GM12878 (cell line): Measurements from ENCODE around the gene ZNF615. TPM values are rescaled to one million over a fixed set of nuclear protein-coding genes. Genes with fewer than 3 reads are reported as not detected.

Source experiments
- ASH2L ChIP-seq: fragments of 300-600, 200-600 bp; sonication (generic); IDR thresholded peaks from 2 replicates; pipeline ENCODE4 v1.6.1; 2017; ENCODE audit warnings: low read depth, mild to moderate bottlenecking, borderline replicate concordance
- BHLHE40 ChIP-seq, 2 experiments: fragments of 450-650 bp in 1 of 2; IDR thresholded peaks; 2 replicates each; pipeline ENCODE4 v1.6.1; 2011 to 2017; ENCODE audit warnings: low read depth in 2 of 2, borderline replicate concordance in 1 of 2, improper control_type of control experiment in 1 of 2, low read length in 1 of 2, mild to moderate bottlenecking in 1 of 2
- CEBPB ChIP-seq, 2 experiments: fragments of 150-350 bp in 1 of 2; IDR thresholded peaks; 2 replicates each; pipeline ENCODE4 v1.6.1; 2012 to 2014; ENCODE audit warnings: low read depth in 2 of 2, low read length in 2 of 2, borderline replicate concordance in 1 of 2, inconsistent platforms in 1 of 2
- CREB1 ChIP-seq: IDR thresholded peaks from 2 replicates; pipeline ENCODE4 v1.6.1; 2012; ENCODE audit warnings: low read depth, mild to moderate bottlenecking, inconsistent platforms
- EP300 ChIP-seq, 2 experiments: fragments of 150-350 bp in 1 of 2; IDR thresholded peaks; 2 replicates each; pipeline ENCODE4 v1.6.1; 2011 to 2012; ENCODE audit warnings: low read depth in 2 of 2, low read length in 2 of 2, borderline replicate concordance in 1 of 2, improper control_type of control experiment in 1 of 2, inconsistent platforms in 1 of 2; ENCODE audit not compliant: control insufficient read depth in 1 of 2
- HCFC1 ChIP-seq: fragments of 150-350 bp; IDR thresholded peaks from 2 replicates; pipeline ENCODE4 v1.6.1; 2014; ENCODE audit warnings: low read length
- HDAC6 ChIP-seq: fragments of 200-600 bp; sonication (generic); IDR thresholded peaks from one replicate; pipeline ENCODE4 v1.8.0; 2017; ENCODE audit warnings: antibody characterized with exemption; ENCODE audit not compliant: unreplicated experiment
- JUND ChIP-seq: IDR thresholded peaks from 2 replicates; pipeline ENCODE4 v1.6.1; 2012; ENCODE audit warnings: low read depth, mild to moderate bottlenecking, low read length, improper control_type of control experiment, moderate library complexity
- KAT2A ChIP-seq: conservative IDR thresholded peaks from 2 replicates; pipeline ENCODE4 v1.6.1; 2011; ENCODE audit warnings: low read depth, low read length; ENCODE audit not compliant: control insufficient read depth
- MEF2B ChIP-seq: fragments of 450-650 bp; IDR thresholded peaks from 2 replicates; pipeline ENCODE4 v1.6.1; 2018; ENCODE audit warnings: mild to moderate bottlenecking, moderate library complexity; ENCODE audit not compliant: partially characterized antibody, poor library complexity, severe bottlenecking
- NFYB ChIP-seq: IDR thresholded peaks from 2 replicates; pipeline ENCODE4 v1.6.1; 2011; ENCODE audit warnings: low read depth, mild to moderate bottlenecking, low read length, improper control_type of control experiment, moderate library complexity; ENCODE audit not compliant: insufficient read depth
- NR2F1 ChIP-seq: fragments of 450-650 bp; conservative IDR thresholded peaks from 2 replicates; pipeline ENCODE4 v1.6.1; 2017; ENCODE audit warnings: mild to moderate bottlenecking
- RB1 ChIP-seq: fragments of 450-650 bp; formaldehyde crosslinking; IDR thresholded peaks from 2 replicates; pipeline ENCODE4 v1.6.1; 2017; ENCODE audit warnings: mild to moderate bottlenecking, borderline replicate concordance
- SPI1 ChIP-seq: IDR thresholded peaks from 2 replicates; pipeline ENCODE4 v1.6.1; 2011; ENCODE audit warnings: low read depth, mild to moderate bottlenecking, low read length, moderate library complexity, borderline replicate concordance; ENCODE audit not compliant: insufficient read depth
- STAT1 ChIP-seq: fragments of 450-650 bp; conservative IDR thresholded peaks from 2 replicates; pipeline ENCODE4 v1.6.1; 2014; ENCODE audit warnings: antibody characterized with exemption, mild to moderate bottlenecking
- TBL1XR1 ChIP-seq: IDR thresholded peaks from 2 replicates; pipeline ENCODE4 v1.6.1; 2012; ENCODE audit warnings: low read depth, low read length, improper control_type of control experiment
- WRNIP1 ChIP-seq: IDR thresholded peaks from 2 replicates; pipeline ENCODE4 v1.6.1; 2011; ENCODE audit warnings: low read depth, low read length, improper control_type of control experiment, borderline replicate concordance
- ZNF217 ChIP-seq: fragments of 450-650 bp; IDR thresholded peaks from 2 replicates; pipeline ENCODE4 v1.6.1; 2017; ENCODE audit warnings: antibody characterized with exemption, mild to moderate bottlenecking
- polyA plus RNA-seq, 11 experiments: library from polyadenylated mRNA; depleted of rRNA in 4 of 11; unstranded in 6 of 11; stranded (reverse) in 5 of 11; fragments of >200 nt; fragmentation: Nextera tagmentation in 4 of 11; fragmentation: Illumina TruSeq in 1 of 11; extraction: Ambion mirVana in 4 of 11; extraction: Trizol in 1 of 11; gene quantifications; 1 replicate in 1 of 11; 2 replicates in 10 of 11; pipeline versions ENCODE4 v1.2.1 to v1.2.3, GENCODE V29; 2011 to 2016; ENCODE audit warnings: inconsistent platforms in 2 of 11, missing spikeins in 2 of 11, low read depth in 1 of 11
- total RNA-seq, 4 experiments: library from RNA; depleted of rRNA in 3 of 4; stranded (reverse); fragments of >200 nt in 3 of 4; fragmentation: Illumina TruSeq in 1 of 4; extraction: Trizol in 1 of 4; gene quantifications; 2 replicates each; pipeline versions ENCODE4 v1.2.1 to v1.2.3, GENCODE V29; 2013 to 2021
- TF ChIP-seq, protein P1 (sequence below): fragments of 450-650 bp; IDR thresholded peaks from 2 replicates; pipeline ENCODE4 v1.6.1; 2014; ENCODE audit warnings: mild to moderate bottlenecking
- TF ChIP-seq, protein P2 (sequence below): IDR thresholded peaks from 2 replicates; pipeline ENCODE4 v1.6.1; 2012; ENCODE audit warnings: low read depth, low read length, improper control_type of control experiment
- TF ChIP-seq, protein P3 (sequence below): IDR thresholded peaks from 2 replicates; pipeline ENCODE4 v1.6.1; 2012; ENCODE audit warnings: improper control_type of control experiment, low read depth, low read length; ENCODE audit not compliant: insufficient replicate concordance

The ZNF615 gene
- total and polyA plus RNA-seq, 10 of the 15 experiments (the other 5 are each of a cell fraction or from before 2014, with no cell fraction given) = 1.7 to 7.2 (median 4.2) TPM

DNA sequence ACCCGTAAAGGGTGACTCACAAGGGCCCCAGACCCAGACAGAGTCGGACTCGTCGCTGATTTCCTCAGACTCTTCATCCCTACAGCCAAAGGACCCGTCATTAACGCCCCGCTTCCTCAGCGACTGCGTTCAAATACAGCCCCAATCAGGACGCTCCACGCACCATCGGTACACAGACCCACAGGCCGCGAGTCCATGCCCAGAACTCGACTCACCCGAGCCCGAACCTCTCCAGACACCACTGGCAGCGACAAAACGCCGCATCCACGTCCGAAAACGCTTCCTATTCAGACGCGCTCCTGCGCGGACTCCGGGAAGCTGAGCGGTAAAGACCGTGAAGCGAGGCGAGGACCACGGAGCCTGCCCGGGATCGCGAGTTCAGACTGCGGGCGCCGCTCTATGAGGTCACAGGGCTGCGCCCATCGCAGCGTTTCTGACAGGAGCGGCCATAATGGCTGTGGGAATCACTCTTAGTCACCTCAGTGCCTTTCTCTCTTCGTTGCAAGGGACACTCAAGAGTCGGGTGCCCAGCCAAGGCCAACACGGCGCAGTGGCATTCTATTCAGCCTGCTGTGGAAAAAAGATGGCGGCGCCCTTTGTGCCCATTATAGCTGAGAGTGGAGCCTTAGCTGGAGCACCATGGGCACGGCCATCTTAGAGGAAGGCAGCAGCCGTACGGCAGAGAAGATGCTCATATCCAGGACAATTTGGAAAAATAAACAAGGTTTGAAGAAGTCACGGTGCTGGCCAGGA lies 20.2 kb upstream of the ZNF615 start, which contains the start of gene ZNF614 (continued):
- TF ChIP-seq, protein P1, sequence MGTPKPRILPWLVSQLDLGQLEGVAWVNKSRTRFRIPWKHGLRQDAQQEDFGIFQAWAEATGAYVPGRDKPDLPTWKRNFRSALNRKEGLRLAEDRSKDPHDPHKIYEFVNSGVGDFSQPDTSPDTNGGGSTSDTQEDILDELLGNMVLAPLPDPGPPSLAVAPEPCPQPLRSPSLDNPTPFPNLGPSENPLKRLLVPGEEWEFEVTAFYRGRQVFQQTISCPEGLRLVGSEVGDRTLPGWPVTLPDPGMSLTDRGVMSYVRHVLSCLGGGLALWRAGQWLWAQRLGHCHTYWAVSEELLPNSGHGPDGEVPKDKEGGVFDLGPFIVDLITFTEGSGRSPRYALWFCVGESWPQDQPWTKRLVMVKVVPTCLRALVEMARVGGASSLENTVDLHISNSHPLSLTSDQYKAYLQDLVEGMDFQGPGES = no peak
- TF ChIP-seq RB1 (no peak; the same call in 1 of the 2 replicates), CEBPB (IDR thresholded peaks at IDR 0.05; ENCODE audit: borderline replicate concordance in 1 of 2, low read depth in 2 of 2, low read length in 2 of 2) (no peak), SPI1 (no peak), NR2F1 (peak; percentile 48; the same call in 1 of the 2 replicates), ASH2L (peak; percentile 88), MEF2B (peak; percentile 94), BHLHE40 (IDR thresholded peaks at IDR 0.05; ENCODE audit: borderline replicate concordance in 1 of 2, low read depth in 2 of 2, low read length in 1 of 2) (peak in 1 of 2 experiments; percentile 25; a peak in 1 of 4 replicates), WRNIP1 (no peak), EP300 (IDR thresholded peaks at IDR 0.05; ENCODE audit: borderline replicate concordance in 1 of 2, control insufficient read depth in 1 of 2, low read depth in 2 of 2, low read length in 2 of 2) (0 out of 4 replicates have a peak, but pooled peaks of 1 of the 2 experiments have one; percentile 30), KAT2A (no peak), JUND (no peak), STAT1 (peak; percentile 84; the same call in 1 of the 2 replicates), ZNF217 (no peak), TBL1XR1 (no peak), HDAC6 (no peak), HCFC1 (peak; percentile 92), CREB1 (peak; percentile 99), NFYB (no peak)
- TF ChIP-seq, protein P2, sequence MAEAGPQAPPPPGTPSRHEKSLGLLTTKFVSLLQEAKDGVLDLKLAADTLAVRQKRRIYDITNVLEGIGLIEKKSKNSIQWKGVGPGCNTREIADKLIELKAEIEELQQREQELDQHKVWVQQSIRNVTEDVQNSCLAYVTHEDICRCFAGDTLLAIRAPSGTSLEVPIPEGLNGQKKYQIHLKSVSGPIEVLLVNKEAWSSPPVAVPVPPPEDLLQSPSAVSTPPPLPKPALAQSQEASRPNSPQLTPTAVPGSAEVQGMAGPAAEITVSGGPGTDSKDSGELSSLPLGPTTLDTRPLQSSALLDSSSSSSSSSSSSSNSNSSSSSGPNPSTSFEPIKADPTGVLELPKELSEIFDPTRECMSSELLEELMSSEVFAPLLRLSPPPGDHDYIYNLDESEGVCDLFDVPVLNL = 0 out of 2 replicates have a peak, but pooled peaks have one; percentile 9
- TF ChIP-seq, protein P3, sequence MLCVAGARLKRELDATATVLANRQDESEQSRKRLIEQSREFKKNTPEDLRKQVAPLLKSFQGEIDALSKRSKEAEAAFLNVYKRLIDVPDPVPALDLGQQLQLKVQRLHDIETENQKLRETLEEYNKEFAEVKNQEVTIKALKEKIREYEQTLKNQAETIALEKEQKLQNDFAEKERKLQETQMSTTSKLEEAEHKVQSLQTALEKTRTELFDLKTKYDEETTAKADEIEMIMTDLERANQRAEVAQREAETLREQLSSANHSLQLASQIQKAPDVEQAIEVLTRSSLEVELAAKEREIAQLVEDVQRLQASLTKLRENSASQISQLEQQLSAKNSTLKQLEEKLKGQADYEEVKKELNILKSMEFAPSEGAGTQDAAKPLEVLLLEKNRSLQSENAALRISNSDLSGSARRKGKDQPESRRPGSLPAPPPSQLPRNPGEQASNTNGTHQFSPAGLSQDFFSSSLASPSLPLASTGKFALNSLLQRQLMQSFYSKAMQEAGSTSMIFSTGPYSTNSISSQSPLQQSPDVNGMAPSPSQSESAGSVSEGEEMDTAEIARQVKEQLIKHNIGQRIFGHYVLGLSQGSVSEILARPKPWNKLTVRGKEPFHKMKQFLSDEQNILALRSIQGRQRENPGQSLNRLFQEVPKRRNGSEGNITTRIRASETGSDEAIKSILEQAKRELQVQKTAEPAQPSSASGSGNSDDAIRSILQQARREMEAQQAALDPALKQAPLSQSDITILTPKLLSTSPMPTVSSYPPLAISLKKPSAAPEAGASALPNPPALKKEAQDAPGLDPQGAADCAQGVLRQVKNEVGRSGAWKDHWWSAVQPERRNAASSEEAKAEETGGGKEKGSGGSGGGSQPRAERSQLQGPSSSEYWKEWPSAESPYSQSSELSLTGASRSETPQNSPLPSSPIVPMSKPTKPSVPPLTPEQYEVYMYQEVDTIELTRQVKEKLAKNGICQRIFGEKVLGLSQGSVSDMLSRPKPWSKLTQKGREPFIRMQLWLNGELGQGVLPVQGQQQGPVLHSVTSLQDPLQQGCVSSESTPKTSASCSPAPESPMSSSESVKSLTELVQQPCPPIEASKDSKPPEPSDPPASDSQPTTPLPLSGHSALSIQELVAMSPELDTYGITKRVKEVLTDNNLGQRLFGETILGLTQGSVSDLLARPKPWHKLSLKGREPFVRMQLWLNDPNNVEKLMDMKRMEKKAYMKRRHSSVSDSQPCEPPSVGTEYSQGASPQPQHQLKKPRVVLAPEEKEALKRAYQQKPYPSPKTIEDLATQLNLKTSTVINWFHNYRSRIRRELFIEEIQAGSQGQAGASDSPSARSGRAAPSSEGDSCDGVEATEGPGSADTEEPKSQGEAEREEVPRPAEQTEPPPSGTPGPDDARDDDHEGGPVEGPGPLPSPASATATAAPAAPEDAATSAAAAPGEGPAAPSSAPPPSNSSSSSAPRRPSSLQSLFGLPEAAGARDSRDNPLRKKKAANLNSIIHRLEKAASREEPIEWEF = no peak
